RPMI7951 (cell line): ENCODE data around the gene FLT4. TPM values are rescaled to one million over a fixed set of nuclear protein-coding genes. Genes with fewer than 3 reads are reported as not detected.

Experiments used
- DNase-seq: peaks from one replicate; pipeline ENCODE4 v3.0.0-alpha.2; 2012; ENCODE audit warnings: low read depth
- total RNA-seq: library from RNA; depleted of rRNA; stranded (reverse); fragments of >200 nt; shearing (Covaris generic); gene quantifications from 2 replicates; pipeline ENCODE4 v1.2.3, GENCODE V29; 2014; rRNA removed

FLT4 gene
- total RNA-seq, 1 experiment from 2014 or later: not detected

DNA sequence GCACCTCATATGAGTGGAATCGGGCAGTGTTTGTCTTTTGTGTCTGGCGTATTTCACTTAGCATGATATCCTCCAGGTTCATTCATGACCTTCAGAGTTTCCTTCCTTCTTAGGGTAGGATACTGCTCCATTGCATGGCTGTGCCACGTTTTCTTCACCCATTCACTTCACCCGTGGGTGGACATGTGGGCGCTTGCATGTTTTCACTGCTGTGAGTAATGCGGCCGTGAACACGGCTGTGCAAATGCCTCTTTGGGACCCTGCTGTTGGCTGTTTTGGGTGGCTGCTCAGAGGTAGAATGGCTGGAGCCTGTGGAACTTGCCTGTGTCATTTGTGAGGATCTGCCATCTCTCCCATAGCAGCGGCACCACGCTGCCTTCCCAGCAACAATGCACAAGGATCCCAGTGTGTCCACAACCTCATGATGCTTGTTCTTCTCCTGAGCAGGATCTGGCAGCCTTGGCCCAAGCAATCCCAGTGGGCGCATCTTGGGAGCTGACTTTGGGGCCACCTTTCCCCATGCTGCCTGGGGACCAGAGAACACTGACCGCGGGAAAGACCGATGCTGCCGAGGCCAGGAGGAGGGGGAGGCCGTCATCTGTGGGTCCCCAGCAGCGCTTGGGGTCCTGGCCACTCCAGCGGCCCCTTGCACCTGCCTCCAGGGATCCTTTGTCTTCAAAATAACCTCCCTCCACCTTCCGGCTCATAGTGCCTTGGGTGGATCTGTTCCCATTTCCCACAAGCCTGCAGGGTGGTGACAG is 55.8 kb downstream of the FLT4 start:
- DNase-seq: no peak

DNA sequence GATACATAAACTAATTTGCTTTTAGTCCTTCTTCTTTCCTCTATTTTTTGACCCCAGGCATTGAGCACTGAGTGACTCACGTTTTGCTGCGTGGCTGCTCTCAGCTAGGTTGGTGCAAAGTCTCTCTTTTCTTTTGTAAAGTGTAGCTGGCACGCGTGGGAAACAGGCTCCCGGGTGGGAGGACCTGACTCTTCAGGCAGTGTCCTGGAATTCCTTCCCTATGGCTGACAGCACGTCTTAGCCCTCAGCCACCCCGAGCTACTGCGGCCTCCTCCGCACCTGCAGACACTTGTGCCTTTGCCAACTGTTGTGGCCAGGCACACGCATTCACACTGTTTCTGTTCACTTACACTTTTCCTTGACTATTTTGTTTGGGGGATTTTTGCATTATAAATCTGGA is 57.2 kb downstream of the FLT4 start:
- DNase-seq: no peak

DNA sequence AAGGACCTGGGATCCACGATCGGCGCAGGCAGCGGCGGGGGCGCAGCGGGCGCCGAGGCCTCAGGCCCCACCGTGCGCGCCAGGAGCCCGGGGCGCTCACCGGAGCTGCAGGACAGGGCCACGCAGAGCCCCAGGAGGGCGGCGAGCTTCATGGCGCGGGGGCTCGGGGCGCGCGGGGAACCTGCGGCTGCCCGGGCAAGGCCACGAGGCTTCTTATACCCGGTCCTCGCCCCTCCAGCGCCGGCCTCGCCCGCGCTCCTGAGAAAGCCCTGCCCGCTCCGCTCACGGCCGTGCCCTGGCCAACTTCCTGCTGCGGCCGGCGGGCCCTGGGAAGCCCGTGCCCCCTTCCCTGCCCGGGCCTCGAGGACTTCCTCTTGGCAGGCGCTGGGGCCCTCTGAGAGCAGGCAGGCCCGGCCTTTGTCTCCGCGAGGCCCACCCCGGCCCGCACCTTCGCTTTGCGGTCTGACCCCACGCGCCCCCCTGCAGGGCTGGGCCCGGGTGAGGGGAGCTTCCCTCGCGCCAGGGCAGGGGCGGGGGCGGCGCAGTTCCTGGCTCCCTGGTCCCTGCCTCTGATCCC is 58.0 kb downstream of the FLT4 start, which contains the start of gene SCGB3A1:
TSS of gene SCGB3A1 (minus strand) at position 189 of the 577 bp plus-strand sequence. CDS start at position 152, 37 bp downstream.
- no peak for DNase-seq

DNA sequence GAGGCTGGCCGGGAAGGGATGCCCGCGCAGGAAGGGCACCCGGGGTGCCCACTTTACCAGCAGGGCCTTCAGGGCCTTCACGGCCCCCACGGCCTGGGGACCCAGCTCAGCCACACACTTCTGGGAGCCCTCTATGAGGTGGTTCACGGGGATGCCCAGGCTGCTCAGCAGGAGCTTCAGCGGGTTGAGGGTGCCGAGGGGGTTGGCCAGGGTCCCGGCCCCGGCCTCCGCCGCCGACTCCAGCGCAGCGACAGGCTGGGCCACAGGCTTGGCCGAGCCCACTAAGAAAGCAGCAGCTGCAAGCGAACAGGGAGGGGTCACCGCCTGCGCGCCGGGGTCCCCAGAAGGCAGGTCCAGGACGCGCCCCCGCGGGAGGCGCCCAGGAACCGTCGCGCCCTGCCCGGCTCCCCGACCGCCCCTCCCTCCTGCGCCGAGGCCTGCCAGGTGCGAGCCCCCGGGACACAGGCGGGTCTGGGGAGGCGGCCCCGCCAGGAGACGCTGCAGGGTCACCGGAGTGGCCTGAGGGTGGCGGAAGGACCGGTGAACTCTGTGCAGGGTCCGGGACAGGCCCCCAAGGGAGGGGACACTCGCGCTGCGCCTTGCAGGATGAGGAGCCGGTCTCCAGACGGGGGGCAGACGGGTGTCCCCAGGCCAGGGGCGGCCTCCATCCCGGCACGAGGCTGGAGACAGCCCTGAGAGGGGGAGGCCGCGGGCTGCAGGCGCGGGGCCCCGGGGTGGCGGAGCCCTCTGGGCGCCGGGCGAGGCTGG is 58.7 kb downstream of the FLT4 start:
- DNase-seq: no peak

DNA sequence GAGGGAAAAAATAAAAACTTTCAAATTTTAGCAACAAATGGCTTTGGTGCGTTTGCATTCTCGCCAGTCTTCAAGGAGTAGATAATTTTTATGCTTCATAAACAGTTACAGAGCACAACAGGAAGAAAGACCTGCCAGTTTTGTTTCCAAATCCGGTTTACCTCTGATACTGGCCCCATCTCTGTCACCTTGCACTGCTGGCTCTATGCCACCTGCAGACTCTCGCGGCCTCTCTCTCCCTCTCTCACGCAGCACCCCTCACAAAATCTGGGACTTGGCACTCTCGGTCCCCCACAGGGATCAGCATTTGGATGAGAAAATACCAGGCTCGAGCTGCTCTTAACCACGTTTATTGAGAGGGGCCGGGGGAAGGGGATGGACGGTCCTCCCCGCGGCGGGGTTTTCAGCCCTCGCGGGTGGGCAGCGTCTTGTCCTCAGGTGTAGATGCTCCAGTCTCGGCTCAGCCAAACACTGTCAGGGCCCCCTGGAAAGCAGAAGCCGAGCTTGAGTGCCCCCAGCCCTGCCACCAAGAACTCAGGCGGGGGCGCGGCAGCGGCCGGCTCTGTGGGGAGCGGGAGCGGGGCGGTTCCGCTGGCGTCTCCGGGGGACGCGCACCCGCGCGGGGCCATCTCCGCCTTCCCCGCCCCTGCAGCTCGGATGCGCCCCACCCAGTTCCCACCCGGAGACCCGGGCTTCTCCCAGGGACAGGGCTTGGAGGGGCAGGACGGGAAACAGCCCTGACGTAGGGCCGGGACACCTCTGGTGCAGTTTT is 59.4 kb downstream of the FLT4 start:
- no peak for DNase-seq

DNA sequence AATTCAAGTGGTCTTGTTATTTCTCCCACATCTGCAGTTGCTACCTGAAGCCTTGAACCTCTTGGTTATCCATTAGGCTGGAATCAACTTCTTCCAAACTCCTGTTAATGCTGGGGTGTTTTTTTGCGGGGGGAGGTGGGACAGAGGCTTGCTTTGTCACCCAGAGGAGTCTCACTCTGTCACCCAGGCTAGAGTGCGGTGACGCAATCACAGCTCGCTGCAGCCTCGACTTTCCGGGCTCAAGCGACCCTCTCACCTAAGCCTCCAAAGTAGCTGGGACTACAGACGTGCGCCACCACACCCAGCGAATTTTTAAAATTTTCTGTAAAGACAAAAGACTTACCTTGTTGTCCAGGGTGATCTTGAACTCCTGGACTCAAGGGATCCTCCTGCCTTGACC is 62.5 kb downstream of the FLT4 start:
- DNase-seq: no peak

DNA sequence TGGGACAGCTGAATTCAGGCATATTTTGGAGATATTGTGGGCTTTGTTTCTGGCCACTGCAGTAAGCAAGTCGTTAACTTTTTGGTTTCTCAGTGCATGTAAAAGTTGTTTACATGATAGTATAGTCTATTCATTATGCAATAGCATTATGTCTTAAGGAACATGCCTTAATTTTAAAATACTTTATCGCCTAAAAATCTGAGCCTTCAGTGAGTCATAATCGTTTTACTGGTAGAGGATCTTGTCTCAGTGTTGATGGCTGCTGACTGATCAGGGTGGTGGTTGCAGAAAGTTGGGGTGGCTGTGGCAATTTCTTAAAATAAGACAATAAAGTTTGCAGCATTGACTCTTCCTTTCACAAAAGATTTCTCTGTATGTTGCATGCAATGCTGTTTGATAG is 63.2 kb downstream of the FLT4 start:
- DNase-seq: no peak

DNA sequence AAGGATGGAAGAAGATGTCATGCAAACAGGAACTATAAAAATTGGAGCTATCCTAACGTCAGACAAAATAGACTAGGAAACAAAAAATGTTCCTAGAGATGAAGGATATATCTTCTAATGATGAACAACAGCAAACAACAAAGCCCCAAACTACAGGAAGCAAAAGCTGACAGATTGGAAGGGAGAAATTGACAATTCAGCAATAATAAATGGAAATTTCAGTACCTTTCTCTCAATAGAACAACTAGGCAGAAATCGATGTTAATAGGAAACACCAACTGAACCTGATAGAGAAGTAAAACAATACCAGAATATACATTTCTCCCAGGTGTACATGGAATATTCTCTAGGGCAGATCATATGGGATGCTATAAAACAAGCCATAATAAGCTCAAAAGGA is 65.7 kb downstream of the FLT4 start:
- DNase-seq: no peak

DNA sequence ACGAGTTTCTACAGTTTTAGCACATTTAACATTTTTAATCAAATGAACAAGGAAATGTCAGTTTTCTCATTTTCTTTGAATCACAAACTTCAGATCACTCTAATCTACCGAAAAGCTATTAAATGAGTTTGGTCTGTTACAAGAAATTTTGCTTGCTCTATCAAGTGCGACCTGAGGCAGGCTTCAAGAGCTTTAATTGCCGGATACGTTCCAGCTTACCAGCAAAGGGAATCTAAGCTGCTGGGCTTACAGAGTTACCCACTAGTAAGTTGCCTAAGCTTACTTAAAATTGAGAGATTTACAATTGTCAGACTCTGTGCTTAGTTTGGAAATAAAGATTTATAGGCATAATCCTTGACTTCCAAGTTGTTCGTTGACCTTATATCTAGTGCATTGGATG is 68.7 kb downstream of the FLT4 start:
- DNase-seq: no peak

DNA sequence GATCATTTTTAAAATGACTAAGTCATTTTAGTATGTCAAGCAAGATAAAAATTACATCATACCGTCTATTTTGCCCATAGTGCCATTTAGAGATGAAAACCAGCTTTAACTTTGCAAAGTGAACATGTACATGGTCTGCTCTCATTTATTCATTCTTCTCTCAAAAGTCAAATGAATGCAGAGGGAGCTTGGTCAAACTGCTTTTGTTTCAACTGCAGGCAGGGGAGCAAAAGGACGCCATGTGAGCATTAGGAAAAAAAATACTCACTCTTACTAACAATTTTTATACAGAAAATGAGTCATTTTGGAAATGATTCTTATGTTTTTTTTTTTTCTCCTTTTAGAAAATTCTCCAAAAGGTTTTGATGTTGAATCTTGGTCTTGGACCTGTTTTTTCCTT is 73.8 kb downstream of the FLT4 start:
- no peak for DNase-seq

DNA sequence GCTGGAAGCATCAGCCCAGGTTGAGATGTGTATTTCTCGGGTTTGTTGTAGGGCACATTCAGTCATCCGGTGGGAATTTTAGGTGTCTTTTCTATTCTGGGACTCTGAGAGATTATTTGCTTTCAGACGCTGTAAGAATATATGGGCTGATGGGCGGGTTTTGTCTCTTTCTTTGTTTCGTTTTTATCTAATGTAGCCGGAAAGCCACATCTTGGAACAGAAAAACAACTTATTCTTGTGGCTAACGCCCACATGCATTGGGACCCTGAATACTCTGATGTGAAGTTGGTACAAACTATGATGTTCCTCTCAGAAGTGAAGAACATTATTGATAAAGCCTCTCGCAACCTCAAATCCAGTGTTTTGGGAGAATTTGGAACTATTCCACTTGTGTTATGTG is 80.5 kb downstream of the FLT4 start:
- DNase-seq: no peak

DNA sequence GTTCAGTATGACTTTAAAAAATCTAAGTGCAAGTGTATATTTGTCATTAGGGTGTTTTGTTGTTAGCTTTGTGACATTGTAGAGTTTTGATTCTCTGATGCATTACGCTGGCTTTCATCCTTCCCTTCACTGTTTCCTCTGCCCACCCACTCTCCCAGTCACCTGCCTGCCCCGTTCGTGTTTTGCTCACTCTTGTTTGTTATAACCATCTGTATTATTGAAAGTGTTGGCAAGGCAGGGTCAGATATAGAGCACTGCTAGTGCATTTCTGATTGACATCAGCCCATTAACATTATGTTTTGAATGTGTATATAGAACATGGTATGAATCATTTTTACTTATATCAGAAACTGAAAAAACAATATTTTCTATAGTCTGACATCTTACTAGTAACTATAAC is 85.4 kb downstream of the FLT4 start:
- DNase-seq: no peak

DNA sequence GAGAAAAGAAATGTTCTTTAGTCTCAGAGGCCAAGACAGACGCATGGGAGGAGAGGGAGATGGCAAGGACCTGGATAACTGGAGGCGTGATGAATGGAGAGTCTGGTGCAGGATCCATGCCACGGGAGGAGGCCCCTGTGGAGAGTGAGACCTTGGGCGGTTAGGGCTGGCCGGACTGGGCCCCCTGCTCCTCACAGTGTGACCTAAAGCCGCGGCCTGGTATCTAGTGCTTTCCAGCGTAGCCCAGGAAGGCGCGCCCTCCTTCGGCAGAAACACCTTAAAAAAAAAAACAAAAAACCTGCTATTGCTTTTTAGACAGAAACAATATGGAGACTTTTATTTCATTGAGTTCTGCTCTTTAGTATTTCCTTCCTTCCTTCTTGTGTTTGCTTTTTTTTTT is 91.2 kb downstream of the FLT4 start:
- no peak for DNase-seq

DNA sequence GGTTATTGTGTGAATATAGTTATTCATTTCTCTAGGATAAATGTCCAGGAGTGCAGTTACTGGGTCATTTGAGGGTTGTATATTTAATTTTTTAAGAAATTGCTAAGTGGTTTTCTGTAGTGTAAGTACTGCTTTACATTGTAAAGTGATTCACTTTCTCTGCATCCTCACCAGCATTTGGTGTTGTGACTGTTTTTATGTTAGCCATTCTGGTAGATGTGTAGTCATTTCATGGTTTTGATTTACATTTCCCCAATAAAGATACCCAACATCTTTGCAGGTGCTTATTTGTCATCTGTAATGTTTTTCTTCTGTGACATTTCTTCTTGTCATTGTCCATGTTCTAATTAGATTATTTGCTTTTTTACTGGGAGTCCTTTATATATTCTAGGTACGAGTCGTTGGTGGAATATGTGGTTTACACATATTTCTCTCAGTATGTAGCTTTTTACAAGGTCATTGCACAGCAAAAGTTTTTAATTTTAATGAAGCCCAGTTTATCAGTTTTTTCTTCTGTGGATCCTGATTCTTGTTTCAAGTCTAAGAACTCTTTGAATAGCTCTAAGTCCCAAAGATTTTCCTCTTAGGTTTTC is 92.1 kb downstream of the FLT4 start:
- no peak for DNase-seq

DNA sequence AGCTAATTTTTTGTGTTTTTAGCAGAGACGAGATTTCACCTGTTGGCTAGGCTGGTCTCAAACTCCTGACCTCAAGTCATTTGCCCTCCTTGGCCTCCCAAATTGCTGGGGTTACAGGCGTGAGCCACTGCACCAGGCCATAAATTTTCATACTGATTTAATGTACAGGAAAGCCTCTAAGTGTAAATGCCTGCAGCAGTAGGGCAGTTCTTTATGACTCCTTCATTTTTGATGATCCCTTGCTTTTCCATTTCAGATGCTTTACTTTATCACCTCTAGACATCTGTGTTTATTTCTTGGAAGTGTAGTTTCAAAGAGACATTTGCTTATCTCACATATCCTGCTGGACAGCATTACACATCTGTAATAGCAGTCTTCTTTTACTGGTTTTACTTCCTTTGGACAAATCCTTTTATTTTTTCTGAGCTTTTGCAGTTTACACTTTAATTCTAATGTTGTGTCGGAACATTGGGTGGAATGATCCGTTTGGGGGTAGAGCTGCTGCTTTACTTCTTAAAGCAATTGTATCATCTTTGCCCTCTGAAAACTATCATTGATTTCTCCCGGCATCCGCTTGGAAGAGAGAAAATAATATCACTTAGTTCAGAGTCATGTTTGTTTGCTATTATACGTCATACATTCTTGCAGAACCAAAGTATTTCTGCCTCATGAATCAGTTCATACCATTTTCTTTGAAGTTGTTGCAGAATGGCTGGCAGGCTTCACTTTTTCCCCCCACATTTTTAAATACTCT is 94.1 kb downstream of the FLT4 start:
- DNase-seq: no peak

DNA sequence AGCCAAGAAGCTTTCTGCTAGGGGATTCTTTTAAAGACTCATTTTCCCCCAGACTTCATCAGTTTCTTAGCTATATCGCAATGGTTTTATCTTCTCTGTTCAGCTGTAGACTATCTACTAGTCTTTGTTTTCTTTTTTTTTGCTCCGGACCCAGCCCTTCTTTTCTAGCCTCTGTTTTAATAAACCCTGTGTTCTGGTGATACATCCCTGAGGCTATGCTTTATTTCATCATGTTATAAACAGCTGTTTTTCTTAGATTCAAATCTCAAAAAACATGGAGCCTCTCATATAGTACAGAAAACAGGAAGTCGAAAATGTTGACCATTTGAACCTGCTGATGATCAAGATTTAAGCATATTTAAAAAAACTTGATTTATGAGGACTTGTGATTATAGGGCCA is 95.9 kb downstream of the FLT4 start:
- DNase-seq: no peak

Other genes starting within 250 kb of the FLT4 start
- gene CNOT6, start 155.2 kb downstream of the FLT4 start, total RNA-seq: 7.3 and 7.6 TPM in 2 replicates
- not detected in 2 replicates for gene SCGB3A1, start 58.1 kb downstream of the FLT4 start, total RNA-seq
- not detected in 2 replicates for gene OR2Y1, start 90.5 kb upstream of the FLT4 start, total RNA-seq
- 39.0 and 56.8 TPM in 2 replicates for gene MGAT1, start 153.2 kb upstream of the FLT4 start, total RNA-seq
- 15.0 and 16.0 TPM in 2 replicates for gene ZFP62, start 211.7 kb upstream of the FLT4 start, total RNA-seq
- 0.12 and 0.29 TPM in 2 replicates for gene BTNL8, start 249.6 kb upstream of the FLT4 start, total RNA-seq